GM12892 (cell line): ENCODE data around the gene HERPUD1.

Experiments
- POLR2A ChIP-seq: IDR thresholded peaks from 2 replicates; pipeline ENCODE4 v1.6.1; 2011; ENCODE audit warnings: low read depth, low read length, control low read depth
- POLR2AphosphoS5 ChIP-seq: IDR thresholded peaks from 2 replicates; pipeline ENCODE4 v1.6.1; 2011; ENCODE audit warnings: low read depth, low read length, control low read depth
- TAF1 ChIP-seq: IDR thresholded peaks from 2 replicates; pipeline ENCODE4 v1.6.1; 2011; ENCODE audit warnings: low read depth, mild to moderate bottlenecking, control low read depth, low read length, borderline replicate concordance

DNA sequence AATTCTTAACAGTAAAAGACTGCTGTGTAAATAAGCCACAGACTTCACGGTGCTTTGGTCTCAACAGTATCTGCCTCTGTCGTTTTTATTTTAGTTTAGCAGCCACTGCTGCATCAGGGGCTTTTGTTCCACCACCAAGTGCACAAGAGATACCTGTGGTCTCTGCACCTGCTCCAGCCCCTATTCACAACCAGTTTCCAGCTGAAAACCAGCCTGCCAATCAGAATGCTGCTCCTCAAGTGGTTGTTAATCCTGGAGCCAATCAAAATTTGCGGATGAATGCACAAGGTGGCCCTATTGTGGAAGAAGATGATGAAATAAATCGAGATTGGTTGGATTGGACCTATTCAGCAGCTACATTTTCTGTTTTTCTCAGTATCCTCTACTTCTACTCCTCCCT is 7.9 kb downstream of the HERPUD1 start:
- TF ChIP-seq POLR2AphosphoS5 (no peak), POLR2A (no peak), TAF1 (no peak)
